GM13976 (cell line): ENCODE results near the gene ERI3.

Source experiments
- DNase-seq: peaks from one replicate; pipeline ENCODE4 v3.0.0; 2012; ENCODE audit warnings: low spot score
- in situ Hi-C: fragments of 300-500 bp; cut with MboI; formaldehyde crosslinking; loops from one replicate; pipeline ENCODE4 v1.12.0; 2022; ENCODE audit warnings: low sequenced_read_pairs, mixed read lengths, inconsistent platforms; ENCODE audit not compliant: unreplicated experiment
- TF ChIP-seq, protein P1 (sequence below): IDR thresholded peaks from 2 replicates; pipeline ENCODE4 v1.5.1; 2012; ENCODE audit warnings: borderline replicate concordance, mild to moderate bottlenecking; ENCODE audit not compliant: insufficient read depth; ENCODE audit errors: extremely low read depth, missing control alignments, control extremely low read depth

The ERI3 gene

DNA sequence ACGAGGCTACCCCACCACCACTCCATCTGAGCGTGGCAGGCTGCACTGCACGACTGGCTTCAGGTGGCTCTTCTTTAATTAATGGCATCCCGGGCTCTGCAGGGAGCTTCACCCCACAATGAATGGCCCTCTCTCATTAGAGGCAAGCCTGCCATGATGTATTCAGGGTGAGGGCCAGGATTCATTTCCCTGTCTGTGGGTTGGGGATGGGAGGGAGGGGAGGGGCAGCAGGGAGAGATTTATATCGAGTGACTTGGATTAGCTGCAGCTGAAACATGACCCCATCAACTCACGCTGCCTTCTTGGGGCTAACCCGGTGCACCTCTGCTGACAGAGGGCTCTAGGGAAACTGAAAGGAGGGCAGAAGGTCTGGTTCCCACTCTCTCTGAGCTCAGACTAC is 54.2 kb downstream of the ERI3 start:
- in situ Hi-C loops: no loop called here

GRCh38 chr1:44297695-44298400 is 57.2 kb downstream of the ERI3 start:
- in situ Hi-C loops: no loop called here
- DNase-seq: no peak
- TF ChIP-seq, protein P1, sequence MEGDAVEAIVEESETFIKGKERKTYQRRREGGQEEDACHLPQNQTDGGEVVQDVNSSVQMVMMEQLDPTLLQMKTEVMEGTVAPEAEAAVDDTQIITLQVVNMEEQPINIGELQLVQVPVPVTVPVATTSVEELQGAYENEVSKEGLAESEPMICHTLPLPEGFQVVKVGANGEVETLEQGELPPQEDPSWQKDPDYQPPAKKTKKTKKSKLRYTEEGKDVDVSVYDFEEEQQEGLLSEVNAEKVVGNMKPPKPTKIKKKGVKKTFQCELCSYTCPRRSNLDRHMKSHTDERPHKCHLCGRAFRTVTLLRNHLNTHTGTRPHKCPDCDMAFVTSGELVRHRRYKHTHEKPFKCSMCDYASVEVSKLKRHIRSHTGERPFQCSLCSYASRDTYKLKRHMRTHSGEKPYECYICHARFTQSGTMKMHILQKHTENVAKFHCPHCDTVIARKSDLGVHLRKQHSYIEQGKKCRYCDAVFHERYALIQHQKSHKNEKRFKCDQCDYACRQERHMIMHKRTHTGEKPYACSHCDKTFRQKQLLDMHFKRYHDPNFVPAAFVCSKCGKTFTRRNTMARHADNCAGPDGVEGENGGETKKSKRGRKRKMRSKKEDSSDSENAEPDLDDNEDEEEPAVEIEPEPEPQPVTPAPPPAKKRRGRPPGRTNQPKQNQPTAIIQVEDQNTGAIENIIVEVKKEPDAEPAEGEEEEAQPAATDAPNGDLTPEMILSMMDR: no peak

More for the DNA sequence above, 54.2 kb downstream of the ERI3 start:
- TF ChIP-seq, protein P1: no peak
- no peak for DNase-seq

DNA sequence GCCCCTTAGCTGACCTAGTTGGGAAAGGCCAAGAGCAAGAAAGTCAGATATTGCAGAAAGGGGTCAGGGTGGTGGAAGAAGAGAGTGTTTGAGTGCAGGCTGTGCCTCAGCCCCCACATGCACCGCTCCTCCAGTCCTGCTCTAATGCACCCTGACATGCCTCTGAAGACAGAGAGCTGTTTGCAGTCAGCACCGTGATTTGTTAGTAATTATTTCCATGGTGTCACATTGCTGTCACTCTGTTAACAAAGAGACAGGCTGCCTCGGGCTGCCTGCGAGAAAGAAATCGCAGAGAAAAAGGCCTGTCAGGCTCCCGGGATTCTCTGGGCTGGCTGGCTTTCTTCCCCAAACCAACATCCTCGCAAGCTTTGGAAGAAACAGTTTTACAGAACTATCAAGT is 58.3 kb downstream of the ERI3 start:
- in situ Hi-C loops: no loop called here
- TF ChIP-seq, protein P1: no peak

GRCh38 chr1:44296086-44296485 is 59.0 kb downstream of the ERI3 start:
- DNase-seq: no peak
- in situ Hi-C loops: no loop called here
- TF ChIP-seq, protein P1: no peak

More for the DNA sequence above, 58.3 kb downstream of the ERI3 start:
- DNase-seq: no peak

DNA sequence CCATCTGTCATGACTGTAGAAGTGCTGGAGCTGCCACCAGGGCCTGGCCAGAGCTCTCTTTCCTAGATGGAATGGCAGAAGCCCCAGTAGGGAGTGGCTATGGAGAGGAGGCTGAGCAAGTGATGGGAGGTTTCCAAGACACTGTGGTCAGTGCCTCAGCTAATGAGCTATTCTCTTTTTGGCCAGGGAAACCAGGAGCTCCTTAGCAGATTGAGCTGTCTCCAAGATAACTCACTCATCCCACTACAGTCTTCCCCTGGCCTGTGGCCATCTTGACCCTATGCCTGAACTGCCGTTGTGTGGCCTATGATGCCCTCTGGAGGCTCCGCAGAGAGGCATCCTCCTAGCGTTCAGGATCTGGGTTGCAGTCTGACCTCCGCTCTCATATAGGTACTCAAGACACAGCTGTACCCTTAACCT is 60.5 kb downstream of the ERI3 start:
- DNase-seq: no peak
- in situ Hi-C loops: no loop called here
- TF ChIP-seq, protein P1: no peak

- TF ChIP-seq, protein P1: no peak
- no peak for DNase-seq
- in situ Hi-C loops: no loop called here
These were observed 61.2 kb downstream of the ERI3 start for GRCh38 chr1:44293761-44294315.
